ENCODE measurements around the gene PRPF6. TPM values are rescaled to one million over a fixed set of nuclear protein-coding genes. Genes with fewer than 3 reads are reported as not detected.
A peak's percentile ranks its signal among the peaks of the same experiment; 100 is the strongest.

The PRPF6 gene
- total and polyA plus RNA-seq, 2 of the 13 experiments (the other 11 are each of a cell fraction or from before 2014, with no cell fraction given): 63.7 to 101 TPM

DNA sequence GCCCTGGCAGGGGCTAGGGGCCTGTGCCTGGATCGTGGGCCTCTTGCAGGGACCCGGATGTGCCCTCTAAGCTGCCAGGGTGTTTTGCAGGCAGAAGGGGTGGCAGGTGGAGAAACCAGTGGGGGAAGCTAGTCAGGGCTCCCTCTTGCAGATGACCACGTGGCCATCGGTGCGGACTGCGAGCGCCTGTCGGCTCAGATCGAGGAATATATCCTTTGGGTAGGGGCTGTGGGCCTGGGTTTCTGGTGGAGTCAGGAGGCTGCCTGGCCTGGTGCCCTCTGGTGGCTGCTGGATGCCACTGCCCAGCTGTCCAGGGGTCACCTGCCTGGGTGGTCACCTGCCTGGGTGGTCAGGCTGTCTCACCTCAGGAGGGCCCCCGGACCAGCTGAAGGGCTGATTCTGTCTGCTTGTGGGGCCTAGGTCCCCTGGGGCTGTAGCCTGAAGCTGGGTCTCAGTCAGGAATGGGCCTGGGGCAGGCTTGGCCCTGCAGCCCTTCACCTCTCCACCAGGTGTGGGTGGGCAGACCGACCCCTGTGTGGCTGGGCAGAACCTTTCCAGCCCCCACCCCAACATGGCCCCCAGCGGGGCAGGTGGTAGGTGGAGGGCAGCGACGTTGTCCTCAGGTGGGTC lies 88.8 kb downstream of the PRPF6 start (continued):
- TF ChIP-seq, protein P1, sequence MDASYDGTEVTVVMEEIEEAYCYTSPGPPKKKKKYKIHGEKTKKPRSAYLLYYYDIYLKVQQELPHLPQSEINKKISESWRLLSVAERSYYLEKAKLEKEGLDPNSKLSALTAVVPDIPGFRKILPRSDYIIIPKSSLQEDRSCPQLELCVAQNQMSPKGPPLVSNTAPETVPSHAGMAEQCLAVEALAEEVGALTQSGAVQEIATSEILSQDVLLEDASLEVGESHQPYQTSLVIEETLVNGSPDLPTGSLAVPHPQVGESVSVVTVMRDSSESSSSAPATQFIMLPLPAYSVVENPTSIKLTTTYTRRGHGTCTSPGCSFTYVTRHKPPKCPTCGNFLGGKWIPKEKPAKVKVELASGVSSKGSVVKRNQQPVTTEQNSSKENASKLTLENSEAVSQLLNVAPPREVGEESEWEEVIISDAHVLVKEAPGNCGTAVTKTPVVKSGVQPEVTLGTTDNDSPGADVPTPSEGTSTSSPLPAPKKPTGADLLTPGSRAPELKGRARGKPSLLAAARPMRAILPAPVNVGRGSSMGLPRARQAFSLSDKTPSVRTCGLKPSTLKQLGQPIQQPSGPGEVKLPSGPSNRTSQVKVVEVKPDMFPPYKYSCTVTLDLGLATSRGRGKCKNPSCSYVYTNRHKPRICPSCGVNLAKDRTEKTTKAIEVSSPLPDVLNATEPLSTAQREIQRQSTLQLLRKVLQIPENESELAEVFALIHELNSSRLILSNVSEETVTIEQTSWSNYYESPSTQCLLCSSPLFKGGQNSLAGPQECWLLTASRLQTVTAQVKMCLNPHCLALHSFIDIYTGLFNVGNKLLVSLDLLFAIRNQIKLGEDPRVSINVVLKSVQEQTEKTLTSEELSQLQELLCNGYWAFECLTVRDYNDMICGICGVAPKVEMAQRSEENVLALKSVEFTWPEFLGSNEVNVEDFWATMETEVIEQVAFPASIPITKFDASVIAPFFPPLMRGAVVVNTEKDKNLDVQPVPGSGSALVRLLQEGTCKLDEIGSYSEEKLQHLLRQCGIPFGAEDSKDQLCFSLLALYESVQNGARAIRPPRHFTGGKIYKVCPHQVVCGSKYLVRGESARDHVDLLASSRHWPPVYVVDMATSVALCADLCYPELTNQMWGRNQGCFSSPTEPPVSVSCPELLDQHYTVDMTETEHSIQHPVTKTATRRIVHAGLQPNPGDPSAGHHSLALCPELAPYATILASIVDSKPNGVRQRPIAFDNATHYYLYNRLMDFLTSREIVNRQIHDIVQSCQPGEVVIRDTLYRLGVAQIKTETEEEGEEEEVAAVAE (CRISPR knock-in tag; IDR thresholded peaks at IDR 0.05; ENCODE audit: borderline replicate concordance): peak; percentile 48; the same call in 1 of the 2 replicates
- no peak for TF ChIP-seq ZNF790 (CRISPR knock-in tag; IDR thresholded peaks at IDR 0.05; ENCODE audit: borderline replicate concordance)
- TF ChIP-seq MEIS1 (CRISPR knock-in tag; IDR thresholded peaks at IDR 0.05; ENCODE audit: borderline replicate concordance): peak; percentile 45; the same call in 1 of the 2 replicates
- TF ChIP-seq PCBP1 (IDR thresholded peaks at IDR 0.05; ENCODE audit: borderline replicate concordance, low read depth, low read length): peak; percentile 88
- peak; percentile 27; the same call in 1 of the 2 replicates for TF ChIP-seq NCOA2 (CRISPR knock-in tag; IDR thresholded peaks at IDR 0.05)
- TF ChIP-seq KDM4B (CRISPR knock-in tag; IDR thresholded peaks at IDR 0.05): peak; percentile 34; the same call in 1 of the 2 replicates
- peak; percentile 33; the same call in 1 of the 2 replicates for TF ChIP-seq TSC22D2 (CRISPR knock-in tag; IDR thresholded peaks at IDR 0.05; ENCODE audit: borderline replicate concordance)
- peak; percentile 52; the same call in 1 of the 2 replicates for TF ChIP-seq ZFY (CRISPR knock-in tag; IDR thresholded peaks at IDR 0.05)
- no peak for TF ChIP-seq LCORL (IDR thresholded peaks at IDR 0.05)
- TF ChIP-seq LCORL (CRISPR knock-in tag; IDR thresholded peaks at IDR 0.05): peak; percentile 43; the same call in 1 of the 2 replicates
- peak; percentile 37 for TF ChIP-seq FOSL2 (CRISPR knock-in tag; IDR thresholded peaks at IDR 0.05)
- TF ChIP-seq ZNF776 (CRISPR knock-in tag; IDR thresholded peaks at IDR 0.05): no peak
- 0 out of 2 replicates have a peak, but pooled peaks have one; percentile 33 for TF ChIP-seq ZNF296 (CRISPR knock-in tag; conservative IDR thresholded peaks at IDR 0.05)
- TF ChIP-seq, protein P2, sequence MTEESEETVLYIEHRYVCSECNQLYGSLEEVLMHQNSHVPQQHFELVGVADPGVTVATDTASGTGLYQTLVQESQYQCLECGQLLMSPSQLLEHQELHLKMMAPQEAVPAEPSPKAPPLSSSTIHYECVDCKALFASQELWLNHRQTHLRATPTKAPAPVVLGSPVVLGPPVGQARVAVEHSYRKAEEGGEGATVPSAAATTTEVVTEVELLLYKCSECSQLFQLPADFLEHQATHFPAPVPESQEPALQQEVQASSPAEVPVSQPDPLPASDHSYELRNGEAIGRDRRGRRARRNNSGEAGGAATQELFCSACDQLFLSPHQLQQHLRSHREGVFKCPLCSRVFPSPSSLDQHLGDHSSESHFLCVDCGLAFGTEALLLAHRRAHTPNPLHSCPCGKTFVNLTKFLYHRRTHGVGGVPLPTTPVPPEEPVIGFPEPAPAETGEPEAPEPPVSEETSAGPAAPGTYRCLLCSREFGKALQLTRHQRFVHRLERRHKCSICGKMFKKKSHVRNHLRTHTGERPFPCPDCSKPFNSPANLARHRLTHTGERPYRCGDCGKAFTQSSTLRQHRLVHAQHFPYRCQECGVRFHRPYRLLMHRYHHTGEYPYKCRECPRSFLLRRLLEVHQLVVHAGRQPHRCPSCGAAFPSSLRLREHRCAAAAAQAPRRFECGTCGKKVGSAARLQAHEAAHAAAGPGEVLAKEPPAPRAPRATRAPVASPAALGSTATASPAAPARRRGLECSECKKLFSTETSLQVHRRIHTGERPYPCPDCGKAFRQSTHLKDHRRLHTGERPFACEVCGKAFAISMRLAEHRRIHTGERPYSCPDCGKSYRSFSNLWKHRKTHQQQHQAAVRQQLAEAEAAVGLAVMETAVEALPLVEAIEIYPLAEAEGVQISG (CRISPR knock-in tag; IDR thresholded peaks at IDR 0.05): peak; percentile 59
- TF ChIP-seq, protein P3, sequence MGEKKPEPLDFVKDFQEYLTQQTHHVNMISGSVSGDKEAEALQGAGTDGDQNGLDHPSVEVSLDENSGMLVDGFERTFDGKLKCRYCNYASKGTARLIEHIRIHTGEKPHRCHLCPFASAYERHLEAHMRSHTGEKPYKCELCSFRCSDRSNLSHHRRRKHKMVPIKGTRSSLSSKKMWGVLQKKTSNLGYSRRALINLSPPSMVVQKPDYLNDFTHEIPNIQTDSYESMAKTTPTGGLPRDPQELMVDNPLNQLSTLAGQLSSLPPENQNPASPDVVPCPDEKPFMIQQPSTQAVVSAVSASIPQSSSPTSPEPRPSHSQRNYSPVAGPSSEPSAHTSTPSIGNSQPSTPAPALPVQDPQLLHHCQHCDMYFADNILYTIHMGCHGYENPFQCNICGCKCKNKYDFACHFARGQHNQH (CRISPR knock-in tag; IDR thresholded peaks at IDR 0.05): peak; percentile 61; the same call in 1 of the 2 replicates
- 0 out of 2 replicates have a peak, but pooled peaks have one; percentile 35 for TF ChIP-seq HIVEP1 (CRISPR knock-in tag; IDR thresholded peaks at IDR 0.05)
- TF ChIP-seq, protein P4, sequence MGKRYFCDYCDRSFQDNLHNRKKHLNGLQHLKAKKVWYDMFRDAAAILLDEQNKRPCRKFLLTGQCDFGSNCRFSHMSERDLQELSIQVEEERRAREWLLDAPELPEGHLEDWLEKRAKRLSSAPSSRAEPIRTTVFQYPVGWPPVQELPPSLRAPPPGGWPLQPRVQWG (CRISPR knock-in tag; IDR thresholded peaks at IDR 0.05; ENCODE audit: borderline replicate concordance, low read depth): no peak
- TF ChIP-seq, protein P5, sequence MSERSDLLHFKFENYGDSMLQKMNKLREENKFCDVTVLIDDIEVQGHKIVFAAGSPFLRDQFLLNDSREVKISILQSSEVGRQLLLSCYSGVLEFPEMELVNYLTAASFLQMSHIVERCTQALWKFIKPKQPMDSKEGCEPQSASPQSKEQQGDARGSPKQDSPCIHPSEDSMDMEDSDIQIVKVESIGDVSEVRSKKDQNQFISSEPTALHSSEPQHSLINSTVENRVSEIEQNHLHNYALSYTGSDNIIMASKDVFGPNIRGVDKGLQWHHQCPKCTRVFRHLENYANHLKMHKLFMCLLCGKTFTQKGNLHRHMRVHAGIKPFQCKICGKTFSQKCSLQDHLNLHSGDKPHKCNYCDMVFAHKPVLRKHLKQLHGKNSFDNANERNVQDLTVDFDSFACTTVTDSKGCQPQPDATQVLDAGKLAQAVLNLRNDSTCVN (CRISPR knock-in tag; IDR thresholded peaks at IDR 0.05; ENCODE audit: borderline replicate concordance): 0 out of 2 replicates have a peak, but pooled peaks have one; percentile 28
- no peak for TF ChIP-seq HMG20A (CRISPR knock-in tag; IDR thresholded peaks at IDR 0.05; ENCODE audit: borderline replicate concordance)

Data from HepG2 (cell line).